HTR-8/SVneo (cell line): ENCODE measurements around the gene ZNF84.
A peak's percentile ranks its signal among the peaks of the same experiment; 100 is the strongest.

Experiments
- DNase-seq: peaks from one replicate; pipeline ENCODE4 v3.0.0; 2011; ENCODE audit warnings: low spot score, mixed read lengths; ENCODE audit not compliant: insufficient read length
- FAIRE-seq: peaks from 2 replicates; lab custom pipeline; 2011; peaks lifted over from hg19 to GRCh38; lab: Jason Lieb, UNC

Gene ZNF84

GRCh38 chr12:133037207-133038005, at the start of gene ZNF84:
Gene ZNF84, plus strand, starts transcription at chr12:133037509. Its CDS starts 3,959 bp downstream, at chr12:133041468.
- FAIRE-seq (peak; percentile 99), DNase-seq (peak; percentile 95)

GRCh38 chr12:132998741-132999140, 38.6 kb upstream of the ZNF84 start:
- DNase-seq: no peak
- FAIRE-seq: no peak

- FAIRE-seq (no peak), DNase-seq (no peak)
Measured at GRCh38 chr12:133010657-133011297, 26.5 kb upstream of the ZNF84 start.

GRCh38 chr12:133023566-133023965, 13.7 kb upstream of the ZNF84 start:
- no peak for FAIRE-seq

GRCh38 chr12:133026996-133027395, 10.3 kb upstream of the ZNF84 start:
- FAIRE-seq: no peak

More at GRCh38 chr12:133023566-133023965, 13.7 kb upstream of the ZNF84 start:
- DNase-seq: no peak

GRCh38 chr12:133038118-133038709, 905 bp downstream of the ZNF84 start:
- no peak for FAIRE-seq
- no peak for DNase-seq

More at GRCh38 chr12:133026996-133027395, 10.3 kb upstream of the ZNF84 start:
- no peak for DNase-seq

GRCh38 chr12:133046698-133047097, 9.4 kb downstream of the ZNF84 start:
- FAIRE-seq: no peak
- DNase-seq: no peak

- DNase-seq: no peak
- no peak for FAIRE-seq
Measured at GRCh38 chr12:133057446-133057845, 20.1 kb downstream of the ZNF84 start.

GRCh38 chr12:133058203-133059113, 21.1 kb downstream of the ZNF84 start:
- FAIRE-seq (no peak), DNase-seq (no peak)

- FAIRE-seq (no peak), DNase-seq (no peak)
Measured at GRCh38 chr12:133061954-133062353, 24.6 kb downstream of the ZNF84 start.

GRCh38 chr12:133063556-133063955, 26.2 kb downstream of the ZNF84 start:
- DNase-seq: no peak
- FAIRE-seq: no peak

- no peak for DNase-seq
- no peak for FAIRE-seq
Measured at GRCh38 chr12:133073836-133074235, 36.5 kb downstream of the ZNF84 start.

GRCh38 chr12:133080026-133080367, 42.7 kb downstream of the ZNF84 start:
- FAIRE-seq: peak; percentile 74
- DNase-seq: peak; percentile 75

GRCh38 chr12:133080368-133081158, 43.3 kb downstream of the ZNF84 start, which contains the start of gene ZNF140:
Gene ZNF140, plus strand, starts transcription at chr12:133080923. Its CDS starts 398 bp downstream, at chr12:133081321.
- DNase-seq: peak; percentile 79
- FAIRE-seq: peak; percentile 31

GRCh38 chr12:133081159-133081780, 44.0 kb downstream of the ZNF84 start:
- DNase-seq: no peak
- no peak for FAIRE-seq

GRCh38 chr12:133083345-133083744, 46.0 kb downstream of the ZNF84 start:
- DNase-seq: no peak
- FAIRE-seq: no peak

- DNase-seq (no peak), FAIRE-seq (no peak)
Measured at GRCh38 chr12:133105620-133106019, 68.3 kb downstream of the ZNF84 start.

- DNase-seq (no peak), FAIRE-seq (no peak)
Measured at GRCh38 chr12:133106253-133106652, 68.9 kb downstream of the ZNF84 start.

- FAIRE-seq: no peak
- no peak for DNase-seq
Measured at GRCh38 chr12:133107121-133107520, 69.8 kb downstream of the ZNF84 start.
